HCT116 (cell line): Measurements from ENCODE around the gene ADAM8. TPM values are rescaled to one million over a fixed set of nuclear protein-coding genes. Genes with fewer than 3 reads are reported as not detected.
A peak's percentile ranks its signal among the peaks of the same experiment; 100 is the strongest.

Source experiments
- ATAC-seq: fragments of 200-7000 bp; cut with Tn5 transposase; 2 replicates; pipeline ENCODE4 v1.9.1; 2020; ENCODE audit warnings: mild to moderate bottlenecking, moderate library complexity
- BruUV-seq: library from RNA; stranded (reverse); fragments of 400-500 nt; replicated peaks from 2 replicates; lab custom pipeline; 2021; lab: Mats Ljungman, UMichigan
- CTCF ChIA-PET: fragments of 300-600 bp; sonication (Branson Sonifier 250); formaldehyde crosslinking; loops from one replicate; lab custom pipeline; 2021; ENCODE audit warnings: antibody characterized with exemption; lab: Charles Lee
- POLR2A ChIA-PET: fragments of 300-600, 350-600 bp; sonication (Branson Sonifier 250); formaldehyde crosslinking; loops from one replicate; lab custom pipeline; 2021; ENCODE audit warnings: antibody characterized with exemption; lab: Charles Lee
- RAD21 ChIA-PET, 2 experiments: fragments of 300-600 bp; sonication (Branson Sonifier 250); formaldehyde crosslinking; loops; one replicate each; lab custom pipeline; 2023; ENCODE audit warnings: low total read pairs in 2 of 2; ENCODE audit not compliant: uncharacterized antibody in 2 of 2, unreplicated experiment in 2 of 2, low non-redundant PET in 1 of 2; lab: Charles Lee
- DNase-seq: peaks from one replicate; pipeline ENCODE4 v3.0.0-alpha.2; 2010; ENCODE audit warnings: low read depth, low spot score
- H2AFZ ChIP-seq: fragments of 200-600 bp; shearing (Covaris generic), sonication (generic); 2 replicates; pipeline ENCODE4 v1.6.1; 2017; ENCODE audit warnings: low read depth, mixed run types, mixed read lengths, antibody characterized with exemption, low read length; ENCODE audit not compliant: poor library complexity, severe bottlenecking
- H3K27ac ChIP-seq: 2 replicates; pipeline ENCODE4 v1.5.1; 2012; ENCODE audit warnings: low read depth, low read length
- H3K27me3 ChIP-seq: fragments of 200-600 bp; sonication (generic); 2 replicates; pipeline ENCODE4 v1.6.1; 2016; ENCODE audit warnings: mixed run types, low read length, mixed read lengths; ENCODE audit not compliant: insufficient read depth
- H3K36me3 ChIP-seq, 2 experiments: fragments of 200-500 bp in 1 of 2; fragments of 200-600 bp in 1 of 2; sonication (Bioruptor generic) in 1 of 2; sonication (generic) in 1 of 2; 2 replicates each; pipeline versions ENCODE4 v1.5.1 to v1.6.1; 2014 to 2016; ENCODE audit warnings: low read length in 2 of 2, inconsistent platforms in 1 of 2, mixed read lengths in 1 of 2, mixed run types in 1 of 2; ENCODE audit not compliant: insufficient read depth in 2 of 2, control insufficient read depth in 1 of 2
- H3K4me1 ChIP-seq, 2 experiments: fragments of 200-600 bp in 1 of 2; sonication (generic) in 1 of 2; 2 replicates each; pipeline versions ENCODE4 v1.5.1 to v1.6.1; 2012 to 2017; ENCODE audit warnings: low read length in 2 of 2, inconsistent platforms in 1 of 2, mild to moderate bottlenecking in 1 of 2, mixed read lengths in 1 of 2, mixed run types in 1 of 2, moderate library complexity in 1 of 2; ENCODE audit not compliant: insufficient read depth in 2 of 2, control insufficient read depth in 1 of 2
- H3K4me2 ChIP-seq: fragments of 200-600 bp; sonication (generic); 2 replicates; pipeline ENCODE4 v1.6.1; 2017; ENCODE audit warnings: mixed run types, low read length, mixed read lengths
- H3K4me3 ChIP-seq, 2 experiments: fragments of 200-600 bp in 1 of 2; sonication (generic) in 1 of 2; replicated peaks in 1 of 2; 2 replicates each; pipeline ENCODE4 v1.5.1; 2011 to 2016; ENCODE audit warnings: low read length in 2 of 2, control low read depth in 1 of 2, low read depth in 1 of 2, mild to moderate bottlenecking in 1 of 2, mixed read lengths in 1 of 2, mixed run types in 1 of 2
- H3K79me2 ChIP-seq: fragments of 200-600 bp; sonication (generic); 2 replicates; pipeline ENCODE4 v1.6.1; 2017; ENCODE audit warnings: mild to moderate bottlenecking, mixed run types, low read length, moderate library complexity, mixed read lengths; ENCODE audit not compliant: insufficient read depth
- H3K9ac ChIP-seq: fragments of 200-600 bp; sonication (generic); 2 replicates; pipeline ENCODE4 v1.6.1; 2016; ENCODE audit warnings: low read length, mixed read lengths
- H3K9me2 ChIP-seq: fragments of 200-600 bp; sonication (generic), shearing (Covaris generic); 2 replicates; pipeline ENCODE4 v1.6.1; 2017; ENCODE audit warnings: mixed run types, mild to moderate bottlenecking, moderate library complexity; ENCODE audit not compliant: insufficient read depth
- H3K9me3 ChIP-seq, 2 experiments: fragments of 200-500 bp in 1 of 2; fragments of 200-600 bp in 1 of 2; sonication (Bioruptor generic) in 1 of 2; sonication (generic) in 1 of 2; 2 replicates each; pipeline ENCODE4 v1.6.1; 2014 to 2017; ENCODE audit warnings: low read length in 2 of 2, mixed read lengths in 2 of 2, inconsistent platforms in 1 of 2, low read depth in 1 of 2, mild to moderate bottlenecking in 1 of 2, mixed run types in 1 of 2, moderate library complexity in 1 of 2; ENCODE audit not compliant: control insufficient read depth in 1 of 2, insufficient read depth in 1 of 2
- H4K20me1 ChIP-seq: fragments of 200-600 bp; sonication (generic), shearing (Covaris generic); 2 replicates; pipeline ENCODE4 v1.6.1; 2017; ENCODE audit warnings: mixed run types, mild to moderate bottlenecking, moderate library complexity; ENCODE audit not compliant: insufficient read depth
- CBX3 ChIP-seq: IDR thresholded peaks from 2 replicates; pipeline ENCODE4 v1.6.1; 2012; ENCODE audit warnings: low read depth
- CEBPB ChIP-seq: IDR thresholded peaks from 2 replicates; pipeline ENCODE4 v1.6.1; 2012; ENCODE audit warnings: low read depth
- CTCF ChIP-seq, 3 experiments: fragments of 200-600 bp in 1 of 3; sonication (generic) in 1 of 3; IDR thresholded peaks in 2 of 3; conservative IDR thresholded peaks in 1 of 3; 2 replicates each; pipeline ENCODE4 v1.5.1; 2012 to 2017; ENCODE audit warnings: low read depth in 2 of 3, low read length in 2 of 3, antibody characterized with exemption in 1 of 3, borderline replicate concordance in 1 of 3, control low read depth in 1 of 3, mild to moderate bottlenecking in 1 of 3, mixed read lengths in 1 of 3, mixed run types in 1 of 3, moderate library complexity in 1 of 3; ENCODE audit not compliant: insufficient read depth in 1 of 3
- EGR1 ChIP-seq: IDR thresholded peaks from 2 replicates; pipeline ENCODE4 v1.6.1; 2012; ENCODE audit warnings: low read depth
- ELF1 ChIP-seq: IDR thresholded peaks from 2 replicates; pipeline ENCODE4 v1.6.1; 2012; ENCODE audit warnings: low read depth, borderline replicate concordance
- EZH2 ChIP-seq: fragments of 200-600 bp; sonication (generic); IDR thresholded peaks from 2 replicates; pipeline ENCODE4 v1.6.1; 2017; ENCODE audit warnings: antibody characterized with exemption, mixed run types
- EZH2phosphoT487 ChIP-seq: fragments of 200-600 bp; IDR thresholded peaks from 2 replicates; pipeline ENCODE4 v1.6.1; 2018; ENCODE audit warnings: antibody characterized with exemption, borderline replicate concordance
- JUND ChIP-seq: IDR thresholded peaks from 2 replicates; pipeline ENCODE4 v1.6.1; 2012
- MAX ChIP-seq: IDR thresholded peaks from 2 replicates; pipeline ENCODE4 v1.6.1; 2012
- POLR2A ChIP-seq: IDR thresholded peaks from 2 replicates; pipeline ENCODE4 v1.7.0; 2011; ENCODE audit warnings: borderline replicate concordance; ENCODE audit not compliant: insufficient read depth, insufficient read length; ENCODE audit errors: extremely low read depth
- POLR2AphosphoS5 ChIP-seq: IDR thresholded peaks from 2 replicates; pipeline ENCODE4 v1.6.1; 2011; ENCODE audit warnings: mild to moderate bottlenecking, low read depth, low read length, moderate library complexity
- SIN3A ChIP-seq: IDR thresholded peaks from 2 replicates; pipeline ENCODE4 v1.6.1; 2012; ENCODE audit warnings: low read depth
- SP1 ChIP-seq: IDR thresholded peaks from 2 replicates; pipeline ENCODE4 v1.6.1; 2012; ENCODE audit warnings: low read depth
- SRF ChIP-seq: IDR thresholded peaks from 2 replicates; pipeline ENCODE4 v1.6.1; 2012; ENCODE audit warnings: low read depth
- TCF7L2 ChIP-seq: IDR thresholded peaks from 2 replicates; pipeline ENCODE4 v1.7.0; 2011; ENCODE audit warnings: borderline replicate concordance, inconsistent platforms; ENCODE audit not compliant: insufficient read depth, insufficient read length; ENCODE audit errors: extremely low read depth
- ZFX ChIP-seq: fragments of 450-650 bp; IDR thresholded peaks from 2 replicates; pipeline ENCODE4 v1.6.1; 2017
- ZNF274 ChIP-seq: fragments of 200-500 bp; sonication (Bioruptor generic); IDR thresholded peaks from 2 replicates; pipeline ENCODE4 v1.6.1; 2014; ENCODE audit warnings: mild to moderate bottlenecking, low read depth, low read length, inconsistent platforms
- intact Hi-C: fragments of 100-400 bp; cut with micrococcal nuclease; formaldehyde crosslinking; loops from 2 replicates; pipeline ENCODE4 v1.10.0; 2022
- total RNA-seq: library from RNA; stranded (reverse); gene quantifications from one replicate; pipeline ENCODE4 v1.2.1, GENCODE V29; 2021; ENCODE audit not compliant: unreplicated experiment
- TF ChIP-seq, protein P1 (sequence below): IDR thresholded peaks from 2 replicates; pipeline ENCODE4 v1.6.1; 2012; ENCODE audit warnings: low read depth

ADAM8 gene
- total RNA-seq, 1 experiment from 2014 or later, result 4.1 TPM

GRCh38 chr10:133309100-133309719, 32.5 kb upstream of the ADAM8 start:
- peak; percentile 83 for ATAC-seq
- no TSS peak for BruUV-seq
- peak overlapping the region; percentile 86 for H3K27ac ChIP-seq
- H3K4me2 ChIP-seq, result peak overlapping the region; percentile 82
- intact Hi-C loops, result no loop called here
- no peaks in the 10 kb centered on the region for H3K9me2 ChIP-seq
- peaks cover 0 to 3% of the 10 kb centered on the region in 2 experiments; a peak in 1 of 4 replicates for H3K36me3 ChIP-seq
- DNase-seq, result peak; percentile 69
- H3K79me2 ChIP-seq, result peaks cover 32% of the 10 kb centered on the region
- H3K4me3 ChIP-seq, result peak overlapping the region; percentile 53 to 89
- CTCF ChIA-PET, result no interaction called here
- H2AFZ ChIP-seq, result no peak overlapping the region
- TF ChIP-seq SP1, result 0 out of 2 replicates have a peak, but pooled peaks have one; percentile 6
- TF ChIP-seq TCF7L2, result no peak
- TF ChIP-seq ELF1, result no peak
- no peak for TF ChIP-seq EZH2
- peak; percentile 50; the same call in 1 of the 2 replicates for TF ChIP-seq MAX
- no peak for TF ChIP-seq POLR2A
- no peak for TF ChIP-seq ZFX
- TF ChIP-seq, protein P1, sequence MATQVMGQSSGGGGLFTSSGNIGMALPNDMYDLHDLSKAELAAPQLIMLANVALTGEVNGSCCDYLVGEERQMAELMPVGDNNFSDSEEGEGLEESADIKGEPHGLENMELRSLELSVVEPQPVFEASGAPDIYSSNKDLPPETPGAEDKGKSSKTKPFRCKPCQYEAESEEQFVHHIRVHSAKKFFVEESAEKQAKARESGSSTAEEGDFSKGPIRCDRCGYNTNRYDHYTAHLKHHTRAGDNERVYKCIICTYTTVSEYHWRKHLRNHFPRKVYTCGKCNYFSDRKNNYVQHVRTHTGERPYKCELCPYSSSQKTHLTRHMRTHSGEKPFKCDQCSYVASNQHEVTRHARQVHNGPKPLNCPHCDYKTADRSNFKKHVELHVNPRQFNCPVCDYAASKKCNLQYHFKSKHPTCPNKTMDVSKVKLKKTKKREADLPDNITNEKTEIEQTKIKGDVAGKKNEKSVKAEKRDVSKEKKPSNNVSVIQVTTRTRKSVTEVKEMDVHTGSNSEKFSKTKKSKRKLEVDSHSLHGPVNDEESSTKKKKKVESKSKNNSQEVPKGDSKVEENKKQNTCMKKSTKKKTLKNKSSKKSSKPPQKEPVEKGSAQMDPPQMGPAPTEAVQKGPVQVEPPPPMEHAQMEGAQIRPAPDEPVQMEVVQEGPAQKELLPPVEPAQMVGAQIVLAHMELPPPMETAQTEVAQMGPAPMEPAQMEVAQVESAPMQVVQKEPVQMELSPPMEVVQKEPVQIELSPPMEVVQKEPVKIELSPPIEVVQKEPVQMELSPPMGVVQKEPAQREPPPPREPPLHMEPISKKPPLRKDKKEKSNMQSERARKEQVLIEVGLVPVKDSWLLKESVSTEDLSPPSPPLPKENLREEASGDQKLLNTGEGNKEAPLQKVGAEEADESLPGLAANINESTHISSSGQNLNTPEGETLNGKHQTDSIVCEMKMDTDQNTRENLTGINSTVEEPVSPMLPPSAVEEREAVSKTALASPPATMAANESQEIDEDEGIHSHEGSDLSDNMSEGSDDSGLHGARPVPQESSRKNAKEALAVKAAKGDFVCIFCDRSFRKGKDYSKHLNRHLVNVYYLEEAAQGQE, result no peak
- TF ChIP-seq EGR1, result peak; percentile 29; the same call in 1 of the 2 replicates
- TF ChIP-seq CTCF (IDR thresholded peaks at IDR 0.05 in 2 of 3, conservative IDR thresholded peaks at IDR 0.05 in 1 of 3; ENCODE audit: borderline replicate concordance in 1 of 3, insufficient read depth in 1 of 3, low read depth in 2 of 3, low read length in 2 of 3), result no peak
- TF ChIP-seq POLR2AphosphoS5, result no peak; the same call in 1 of the 2 replicates
- TF ChIP-seq SIN3A, result no peak
- no peak for TF ChIP-seq CBX3
- TF ChIP-seq JUND, result no peak
- TF ChIP-seq CEBPB, result no peak
- no peak for TF ChIP-seq SRF
- TF ChIP-seq EZH2phosphoT487, result no peak
- TF ChIP-seq ZNF274, result no peak
- no peaks in the 10 kb centered on the region for H3K9me3 ChIP-seq
- peak overlapping the region; percentile 88 for H3K9ac ChIP-seq
- POLR2A ChIA-PET, result no interaction called here
- no peaks in the 10 kb centered on the region for H3K27me3 ChIP-seq
- RAD21 ChIA-PET, result no interaction called here
- H3K4me1 ChIP-seq, result peaks cover 2 to 15% of the 10 kb centered on the region in 2 experiments; a peak in 2 of 4 replicates
- no peaks in the 10 kb centered on the region for H4K20me1 ChIP-seq
